HCT116 (cell line): Measurements from ENCODE around the gene KRTAP1-3.
"Not testable (repeated sequence)": the region's sequence is repeated elsewhere in the genome, so short reads cannot be mapped to it uniquely, and the experiment has no call there.

ENCODE experiments used
- MAX ChIP-seq: IDR thresholded peaks from 2 replicates; pipeline ENCODE4 v1.6.1; 2012
- POLR2AphosphoS5 ChIP-seq: IDR thresholded peaks from 2 replicates; pipeline ENCODE4 v1.6.1; 2011; ENCODE audit warnings: mild to moderate bottlenecking, low read depth, low read length, moderate library complexity
- SP1 ChIP-seq: IDR thresholded peaks from 2 replicates; pipeline ENCODE4 v1.6.1; 2012; ENCODE audit warnings: low read depth

GRCh38 chr17:41040783-41041571 lies 6.3 kb upstream of the KRTAP1-3 start, which contains the start of gene KRTAP1-1:
- not testable (repeated sequence) for TF ChIP-seq MAX, POLR2AphosphoS5, SP1
